Hematopoietic multipotent progenitor cell (in vitro differentiated cells): ENCODE data around the gene CIRBP. TPM values are rescaled to one million over a fixed set of nuclear protein-coding genes. Genes with fewer than 3 reads are reported as not detected.

Experiments used
- DNase-seq, 3 donors: peaks; one replicate each; pipeline ENCODE4 v3.0.0-alpha.2; 2011 to 2015; ENCODE audit warnings: low read depth in 2 of 3, low spot score in 2 of 3
- total RNA-seq: library from RNA; depleted of rRNA; stranded (reverse); fragments of >200 nt; gene quantifications from one replicate; pipeline ENCODE4 v1.2.3, GENCODE V29; 2012

Gene CIRBP
- total RNA-seq, 1 donor: 220 TPM

GRCh38 chr19:1275976-1276627 lies 7.0 kb downstream of the CIRBP start:
- DNase-seq: no peak

- peak in 1 of 3 donors; percentile 63 for DNase-seq
Measured at GRCh38 chr19:1276628-1277022, 7.5 kb downstream of the CIRBP start.

GRCh38 chr19:1277061-1277460 lies 7.9 kb downstream of the CIRBP start:
- no peak for DNase-seq

GRCh38 chr19:1278074-1278473 lies 8.9 kb downstream of the CIRBP start:
- DNase-seq: no peak

- no peak for DNase-seq
Measured at GRCh38 chr19:1278713-1279660, 9.9 kb downstream of the CIRBP start.

GRCh38 chr19:1279782-1280341 lies 10.7 kb downstream of the CIRBP start:
- DNase-seq: peak; percentile 70 to 88 (median 79)

GRCh38 chr19:1280636-1281568 lies 11.8 kb downstream of the CIRBP start:
- no peak for DNase-seq

- no peak for DNase-seq
Measured at GRCh38 chr19:1281569-1282287, 12.6 kb downstream of the CIRBP start.

- no peak for DNase-seq
Measured at GRCh38 chr19:1282588-1283206, 13.6 kb downstream of the CIRBP start.

- no peak for DNase-seq
Measured at GRCh38 chr19:1283207-1283916, 14.2 kb downstream of the CIRBP start.

GRCh38 chr19:1283917-1284292 lies 14.8 kb downstream of the CIRBP start:
- DNase-seq: no peak

GRCh38 chr19:1284293-1284978 lies 15.3 kb downstream of the CIRBP start:
- DNase-seq: no peak

- DNase-seq: no peak
Measured at GRCh38 chr19:1284979-1285736, 16.0 kb downstream of the CIRBP start.

GRCh38 chr19:1285737-1286360 lies 16.7 kb downstream of the CIRBP start, which contains the start of gene EFNA2:
Gene EFNA2, plus strand, starts transcription at chr19:1285873. Its CDS starts 296 bp downstream, at chr19:1286169.
- no peak for DNase-seq

- DNase-seq: no peak
Measured at GRCh38 chr19:1286487-1287353, 17.6 kb downstream of the CIRBP start.
